ENCODE data around the gene STON1. TPM values are rescaled to one million over a fixed set of nuclear protein-coding genes. Genes with fewer than 3 reads are reported as not detected.

STON1 gene
- total RNA-seq, 1 experiment from 2014 or later = 5.5 TPM

DNA sequence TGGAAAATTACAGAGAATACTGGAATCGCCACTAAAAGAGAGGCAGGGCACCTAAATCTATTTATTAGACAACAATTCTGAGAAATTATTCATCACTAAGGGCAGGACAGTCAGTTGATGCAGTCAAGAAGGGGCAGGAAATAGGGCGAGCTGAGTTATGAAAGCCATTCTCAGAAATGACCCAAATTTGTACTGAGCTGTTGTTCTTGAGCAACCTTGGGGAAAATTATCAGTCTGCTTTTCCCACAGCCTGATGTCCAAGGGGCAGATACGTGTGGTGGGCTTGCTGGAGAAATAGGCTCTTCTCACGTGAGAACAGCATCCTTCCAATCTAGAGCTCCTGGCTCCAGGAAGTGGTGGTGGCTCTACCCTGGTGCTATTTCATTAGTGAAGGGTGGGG lies 38.6 kb downstream of the STON1 start:
- no peak overlapping the region for H3K23ac ChIP-seq (ENCODE audit: insufficient read length, low read depth, low read length)
- H4K91ac ChIP-seq (ENCODE audit: insufficient read length, low read depth, low read length) = no peak overlapping the region
- no peak overlapping the region for H2BK5ac ChIP-seq (ENCODE audit: insufficient read length, low read length)
- WGBS (ENCODE audit: extremely low coverage, insufficient read length, low lambda C conversion rate) = no CpG with 5 or more reads among the region's 4 CpGs
- H3K4me1 ChIP-seq (ENCODE audit: insufficient read depth, low read length) = no peaks in the 10 kb centered on the region
- H3K9me3 ChIP-seq (ENCODE audit: control insufficient read depth, low read depth, low read length) = no peaks in the 10 kb centered on the region
- no peak overlapping the region for H4K5ac ChIP-seq (ENCODE audit: insufficient read length, low read depth, low read length)
- no peaks in the 10 kb centered on the region for H3K27me3 ChIP-seq (ENCODE audit: insufficient read depth, low read length)
- no peaks in the 10 kb centered on the region for H3K79me1 ChIP-seq (ENCODE audit: insufficient read depth, low read depth, low read length, poor library complexity, severe bottlenecking)
- no peak overlapping the region for H2AK5ac ChIP-seq (ENCODE audit: insufficient read length, low read length)
- no peak overlapping the region for H4K8ac ChIP-seq (replicated peaks; ENCODE audit: insufficient read length, low read depth, low read length)
- no peak overlapping the region for H2BK12ac ChIP-seq (ENCODE audit: insufficient read length, low read depth, low read length)
- no peaks in the 10 kb centered on the region for H3K79me2 ChIP-seq (ENCODE audit: insufficient read depth, low read length)
- no peak overlapping the region for H3K4me2 ChIP-seq (ENCODE audit: insufficient read depth, insufficient read length, low read length)
- H3K4ac ChIP-seq (ENCODE audit: low read depth, low read length) = no peak overlapping the region
- no peak overlapping the region for H3T11ph ChIP-seq (ENCODE audit: low read length)
- no peak overlapping the region for H3K14ac ChIP-seq (ENCODE audit: insufficient read depth, low read length)
- no peaks in the 10 kb centered on the region for H4K20me1 ChIP-seq (ENCODE audit: control insufficient read depth, insufficient read depth, insufficient read length)
- no peaks in the 10 kb centered on the region for H3K9me3 Mint-ChIP-seq
- H3K27ac Mint-ChIP-seq = no peak overlapping the region; a peak in 1 of 7 replicates
- H3K18ac ChIP-seq (ENCODE audit: insufficient read length, low read depth, low read length) = no peak overlapping the region
- no peak overlapping the region for H2AFZ ChIP-seq (ENCODE audit: low read length)
- no peak overlapping the region for H3K27ac ChIP-seq (ENCODE audit: insufficient read length, low read depth, low read length)
- no peak overlapping the region for H3K56ac ChIP-seq (ENCODE audit: insufficient read length, low read depth, low read length)
- H2BK20ac ChIP-seq (ENCODE audit: low read depth, low read length, poor library complexity, severe bottlenecking) = no peak overlapping the region
- peaks cover 10 to 17% of the 10 kb centered on the region in 2 experiments for H3K4me1 Mint-ChIP-seq
- no peak overlapping the region for H2BK120ac ChIP-seq (ENCODE audit: low read depth, low read length, poor library complexity, severe bottlenecking)
- no peak overlapping the region for H3K9ac ChIP-seq (ENCODE audit: extremely low read depth, insufficient read length, low read length)
- no peak overlapping the region for H3K4me3 Mint-ChIP-seq
- H3K27me3 Mint-ChIP-seq (ENCODE audit: low read depth) = peaks cover 9% of the 10 kb centered on the region
- TF ChIP-seq CTCF (conservative IDR thresholded peaks at IDR 0.05) = no peak
- no peak for DNase-seq
- H3K36me3 Mint-ChIP-seq (ENCODE audit: insufficient read depth in 1 of 3, low read depth in 3 of 3) = peaks cover 2 to 4% (median 3%) of the 10 kb centered on the region in 3 experiments; a peak in 4 of 7 replicates
- H2BK15ac ChIP-seq (ENCODE audit: low read depth, low read length) = no peak overlapping the region
- no peaks in the 10 kb centered on the region for H3K23me2 ChIP-seq (ENCODE audit: insufficient read length, low read depth, low read length, poor library complexity, severe bottlenecking)

Data from H9 (cell line).